Measurements from ENCODE around the gene SMIM36. TPM values are rescaled to one million over a fixed set of nuclear protein-coding genes. Genes with fewer than 3 reads are reported as not detected.
"Not testable (repeated sequence)": the region's sequence is repeated elsewhere in the genome, so short reads cannot be mapped to it uniquely, and the experiment has no call there.

Gene SMIM36
- total RNA-seq, 2 donors from 2014 or later: not detected

- Histone ChIP-seq H3K9ac (ENCODE audit: extremely low read depth, low read length, poor library complexity, severe bottlenecking) (no peak overlapping the region), H3K27ac (ENCODE audit: low read depth, low read length) (no peak overlapping the region), H3K27me3 (ENCODE audit: control insufficient read depth, insufficient read depth, low read length, poor library complexity, severe bottlenecking) (no peaks in the 10 kb centered on the region), H3K9me3 (ENCODE audit: control insufficient read depth, low read length) (no peaks in the 10 kb centered on the region), H3K4me3 (ENCODE audit: low read length) (no peak overlapping the region), H3K36me3 (ENCODE audit: control insufficient read depth, insufficient read depth, low read length) (no peaks in the 10 kb centered on the region), H3K4me1 (ENCODE audit: control insufficient read depth, insufficient read depth, low read length) (no peaks in the 10 kb centered on the region)
- H3K4me3 Mint-ChIP-seq: no peak overlapping the region
- peaks cover 13% of the 10 kb centered on the region for H3K27me3 Mint-ChIP-seq (ENCODE audit: insufficient read depth)
- no peak for TF ChIP-seq CTCF (conservative IDR thresholded peaks at IDR 0.05)
- 78 to 87% methylated on average over 3 to 4 of the region's 4 CpGs for WGBS, 2 experiments (ENCODE audit: insufficient coverage in 1 of 2, insufficient read length in 1 of 2)
- H3K27ac Mint-ChIP-seq: no peak overlapping the region
- DNase-seq: no peak
- H3K36me3 Mint-ChIP-seq (ENCODE audit: low read depth): no peaks in the 10 kb centered on the region
- H3K9me3 Mint-ChIP-seq: peaks cover 2% of the 10 kb centered on the region
- peaks cover 15% of the 10 kb centered on the region for H3K4me1 Mint-ChIP-seq
Measured at GRCh38 chr17:55424893-55425540, 86.2 kb downstream of the SMIM36 start.

- H3K27me3 ChIP-seq (ENCODE audit: control insufficient read depth, insufficient read depth, low read length, poor library complexity, severe bottlenecking): no peaks in the 10 kb centered on the region
- H3K4me1 ChIP-seq (ENCODE audit: control insufficient read depth, insufficient read depth, low read length): no peaks in the 10 kb centered on the region
- H3K4me3 ChIP-seq (ENCODE audit: low read length): no peak overlapping the region
- Mint-ChIP-seq H3K4me1 (peaks cover 21% of the 10 kb centered on the region), H3K4me3 (no peak overlapping the region), H3K27me3 (ENCODE audit: insufficient read depth) (peaks cover 13% of the 10 kb centered on the region), H3K36me3 (ENCODE audit: low read depth) (peaks cover 7% of the 10 kb centered on the region), H3K9me3 (peaks cover 2% of the 10 kb centered on the region), H3K27ac (no peak overlapping the region)
- no peak for TF ChIP-seq CTCF (conservative IDR thresholded peaks at IDR 0.05)
- no peaks in the 10 kb centered on the region for H3K9me3 ChIP-seq (ENCODE audit: control insufficient read depth, low read length)
- no peak overlapping the region for H3K27ac ChIP-seq (ENCODE audit: low read depth, low read length)
- WGBS, 2 experiments (ENCODE audit: insufficient coverage in 1 of 2, insufficient read length in 1 of 2): 83 to 99% methylated on average over 1 to 3 of the region's 3 CpGs
- no peak for DNase-seq
- no peak overlapping the region for H3K9ac ChIP-seq (ENCODE audit: extremely low read depth, low read length, poor library complexity, severe bottlenecking)
- peaks cover 9% of the 10 kb centered on the region for H3K36me3 ChIP-seq (ENCODE audit: control insufficient read depth, insufficient read depth, low read length)
Measured at GRCh38 chr17:55423535-55423934, 87.7 kb downstream of the SMIM36 start.

- not testable (repeated sequence) for H3K27ac Mint-ChIP-seq; H3K36me3 Mint-ChIP-seq (ENCODE audit: low read depth); H3K4me1 ChIP-seq (ENCODE audit: control insufficient read depth, insufficient read depth, low read length); H3K27ac ChIP-seq (ENCODE audit: low read depth, low read length); H3K4me3 ChIP-seq (ENCODE audit: low read length); H3K9ac ChIP-seq (ENCODE audit: extremely low read depth, low read length, poor library complexity, severe bottlenecking); H3K4me3 Mint-ChIP-seq; H3K27me3 ChIP-seq (ENCODE audit: control insufficient read depth, insufficient read depth, low read length, poor library complexity, severe bottlenecking); H3K27me3 Mint-ChIP-seq (ENCODE audit: insufficient read depth); H3K9me3 Mint-ChIP-seq; H3K9me3 ChIP-seq (ENCODE audit: control insufficient read depth, low read length); DNase-seq
- WGBS, 2 experiments (ENCODE audit: insufficient coverage in 1 of 2, insufficient read length in 1 of 2): 93 to 100% methylated on average over 2 to 5 of the region's 6 CpGs
- peaks cover 12% of the 10 kb centered on the region for H3K36me3 ChIP-seq (ENCODE audit: control insufficient read depth, insufficient read depth, low read length)
- H3K4me1 Mint-ChIP-seq: peaks cover 21% of the 10 kb centered on the region
Measured at GRCh38 chr17:55422828-55423164, 88.5 kb downstream of the SMIM36 start.
